Skeletal muscle tissue (tissue), 4 donors: Measurements from ENCODE around the gene TANC1. TPM values are rescaled to one million over a fixed set of nuclear protein-coding genes. Genes with fewer than 3 reads are reported as not detected.
"Not testable (repeated sequence)": the region's sequence is repeated elsewhere in the genome, so short reads cannot be mapped to it uniquely, and the experiment has no call there.

Experiments used
- H3K27ac ChIP-seq: one replicate; pipeline ENCODE4 v1.7.0; 2013; ENCODE audit warnings: mild to moderate bottlenecking, low read depth, low read length, inconsistent platforms
- H3K27me3 ChIP-seq, 3 donors: one replicate each; pipeline ENCODE4 v1.7.0; 2013; ENCODE audit warnings: low read length in 3 of 3; ENCODE audit not compliant: control insufficient read depth in 3 of 3, insufficient read depth in 3 of 3
- H3K36me3 ChIP-seq, 3 donors: one replicate each; pipeline ENCODE4 v1.7.0; 2013; ENCODE audit warnings: low read length in 3 of 3; ENCODE audit not compliant: control insufficient read depth in 3 of 3, insufficient read depth in 3 of 3
- H3K4me1 ChIP-seq, 3 donors: one replicate each; pipeline ENCODE4 v1.7.0; 2013; ENCODE audit warnings: low read length in 3 of 3, mild to moderate bottlenecking in 3 of 3; ENCODE audit not compliant: control insufficient read depth in 3 of 3, insufficient read depth in 3 of 3
- H3K4me3 ChIP-seq, 3 donors: one replicate each; pipeline ENCODE4 v1.7.0; 2013; ENCODE audit warnings: low read length in 3 of 3
- H3K9ac ChIP-seq, 3 donors: one replicate each; pipeline ENCODE4 v1.7.0; 2013; ENCODE audit warnings: low read length in 3 of 3, mild to moderate bottlenecking in 3 of 3, moderate library complexity in 2 of 3, low read depth in 1 of 3
- H3K9me3 ChIP-seq, 3 donors: one replicate each; pipeline ENCODE4 v1.7.0; 2013; ENCODE audit warnings: low read length in 3 of 3; ENCODE audit not compliant: control insufficient read depth in 3 of 3
- total RNA-seq: library from RNA; depleted of rRNA; stranded (reverse); fragments of >200 nt; gene quantifications from one replicate; pipeline ENCODE4 v1.2.3, GENCODE V29; 2014
- donor health status: Osteomylitis.

TANC1 gene
- total RNA-seq, 1 donor from 2014 or later = 38.1 TPM

GRCh38 chr2:159036461-159036860, 68.0 kb downstream of the TANC1 start:
- not testable (repeated sequence) for H3K36me3 ChIP-seq, H3K9me3 ChIP-seq, H3K9ac ChIP-seq, H3K27me3 ChIP-seq, H3K4me3 ChIP-seq, H3K27ac ChIP-seq
- H3K4me1 ChIP-seq = peaks cover 5 to 18% (median 13%) of the 10 kb centered on the region in 3 donors

DNA sequence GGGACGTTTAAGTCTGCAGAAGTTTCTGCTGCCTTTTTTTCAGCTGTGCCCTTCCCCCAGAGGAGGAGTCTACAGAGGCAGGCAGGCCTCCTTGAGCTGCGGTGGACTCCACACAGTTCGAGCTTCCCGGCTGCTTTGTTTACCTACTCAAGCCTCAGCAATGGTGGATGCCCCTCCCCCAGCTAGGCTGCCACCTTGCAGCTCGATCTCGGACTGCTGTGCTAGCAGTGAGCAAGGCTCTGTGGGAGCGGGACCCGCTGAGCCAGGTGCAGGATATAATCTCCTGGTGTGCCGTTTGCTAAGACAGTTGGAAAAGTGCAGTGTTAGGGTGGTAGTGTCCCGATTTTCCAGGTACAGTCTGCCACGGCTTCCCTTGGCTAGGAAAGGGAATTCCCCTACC, 72.9 kb downstream of the TANC1 start:
- not testable (repeated sequence) for H3K36me3 ChIP-seq, H3K27me3 ChIP-seq, H3K9me3 ChIP-seq, H3K9ac ChIP-seq, H3K4me3 ChIP-seq, H3K27ac ChIP-seq, H3K4me1 ChIP-seq

- Histone ChIP-seq H3K27me3 (no peaks in the 10 kb centered on the region), H3K9ac (no peak overlapping the region), H3K36me3 (peaks cover 0 to 3% (median 0%) of the 10 kb centered on the region in 3 donors), H3K4me1 (peaks cover 0 to 9% (median 4%) of the 10 kb centered on the region in 3 donors), H3K4me3 (no peak overlapping the region), H3K27ac (no peak overlapping the region), H3K9me3 (no peaks in the 10 kb centered on the region)
Measured at GRCh38 chr2:159042115-159042850, 73.8 kb downstream of the TANC1 start.

DNA sequence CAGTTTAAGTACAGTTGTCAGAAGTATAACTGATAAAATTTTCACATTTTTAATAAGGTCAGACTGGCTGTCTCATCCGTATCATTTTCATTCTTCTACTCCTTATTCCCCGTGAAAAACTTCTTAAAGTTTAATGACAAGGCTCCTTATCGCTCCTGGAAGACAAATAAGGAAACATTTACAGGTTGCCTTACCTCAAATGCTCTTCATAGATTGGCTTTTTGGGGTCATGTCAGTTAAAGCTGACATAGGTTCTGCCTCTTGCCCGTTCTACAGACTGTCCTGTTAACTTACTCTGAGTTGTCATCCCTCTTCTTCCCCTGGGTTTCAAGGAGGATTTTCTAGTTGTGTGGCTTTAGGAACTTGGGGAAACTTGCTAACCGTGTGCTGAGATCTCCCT, 75.3 kb downstream of the TANC1 start:
- peaks cover 0 to 3% (median 0%) of the 10 kb centered on the region in 3 donors for H3K36me3 ChIP-seq
- H3K4me1 ChIP-seq = peaks cover 0 to 11% (median 4%) of the 10 kb centered on the region in 3 donors
- H3K27me3 ChIP-seq = no peaks in the 10 kb centered on the region
- H3K9ac ChIP-seq = no peak overlapping the region
- no peak overlapping the region for H3K27ac ChIP-seq
- H3K4me3 ChIP-seq = no peak overlapping the region
- no peaks in the 10 kb centered on the region for H3K9me3 ChIP-seq

DNA sequence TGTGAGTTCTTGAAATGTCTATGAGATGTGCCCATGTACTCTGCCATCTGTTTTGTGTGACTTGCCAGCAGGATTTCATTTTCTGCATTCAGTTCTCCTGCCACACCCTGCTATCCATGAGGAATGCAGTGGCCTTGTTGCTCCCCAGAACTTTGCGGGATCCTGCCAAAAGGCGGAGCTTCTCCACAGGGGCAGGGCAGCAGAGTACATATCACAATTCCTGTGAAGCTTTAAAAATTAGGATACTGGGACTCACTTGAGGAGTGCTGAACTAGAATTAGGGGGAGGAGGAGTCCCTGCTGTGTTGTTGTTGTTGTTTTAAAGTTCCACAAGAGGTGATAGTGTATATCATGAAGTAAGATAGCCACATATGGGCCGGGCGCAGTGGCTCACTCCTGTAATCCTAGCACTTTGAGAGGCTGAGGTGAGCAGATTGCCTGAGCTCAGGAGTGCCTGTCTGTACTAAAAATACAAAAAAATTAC, 76.4 kb downstream of the TANC1 start:
- H3K36me3 ChIP-seq = peaks cover 0 to 3% (median 0%) of the 10 kb centered on the region in 3 donors
- no peak overlapping the region for H3K4me3 ChIP-seq
- H3K27me3 ChIP-seq = no peaks in the 10 kb centered on the region
- H3K9me3 ChIP-seq = no peaks in the 10 kb centered on the region
- H3K4me1 ChIP-seq = peaks cover 0 to 11% (median 4%) of the 10 kb centered on the region in 3 donors
- H3K9ac ChIP-seq = no peak overlapping the region
- no peak overlapping the region for H3K27ac ChIP-seq

DNA sequence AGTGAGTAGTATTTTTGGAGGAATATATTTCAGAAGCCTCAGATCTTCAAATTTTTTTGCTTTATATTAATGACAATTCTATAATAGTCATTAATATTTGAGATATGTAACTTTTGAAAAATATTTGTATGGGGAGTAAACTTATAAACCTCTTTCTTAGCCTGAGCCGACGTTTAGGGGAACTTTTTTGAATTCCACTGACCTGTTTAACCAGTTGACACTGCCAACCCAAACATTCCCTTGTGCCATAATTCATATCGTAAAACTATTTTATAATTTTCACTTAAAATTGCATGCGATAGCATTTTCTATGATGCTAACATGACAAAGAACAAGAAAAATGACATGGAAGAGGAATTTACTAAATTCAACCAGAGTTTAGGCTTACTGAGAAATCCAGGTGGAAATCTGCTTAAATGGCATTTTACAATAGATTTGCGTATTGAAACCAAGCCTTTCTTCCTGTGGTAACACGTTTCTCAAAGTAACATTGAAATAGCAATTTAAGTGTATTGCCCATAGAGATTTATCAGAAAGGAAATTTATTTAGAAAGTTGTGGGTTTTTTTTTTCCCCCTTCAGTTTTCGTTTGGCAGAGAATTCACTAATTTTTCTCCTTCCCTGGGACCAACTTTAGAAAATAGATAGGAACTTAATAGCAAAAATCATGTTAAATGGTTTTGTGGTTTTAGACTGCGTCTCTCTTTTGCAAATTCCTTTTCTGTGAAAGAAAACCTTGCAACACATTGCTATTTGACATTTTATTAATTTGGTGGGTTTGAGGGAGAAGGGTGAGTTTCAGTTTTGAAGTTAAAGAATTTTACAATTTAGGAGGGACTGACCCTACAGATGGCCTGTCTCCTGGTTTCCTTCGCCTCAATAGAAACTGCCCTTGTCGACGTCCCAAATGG, 77.4 kb downstream of the TANC1 start:
- Histone ChIP-seq H3K27me3 (no peaks in the 10 kb centered on the region), H3K4me3 (no peak overlapping the region), H3K36me3 (peaks cover 0 to 3% (median 0%) of the 10 kb centered on the region in 3 donors), H3K27ac (no peak overlapping the region), H3K4me1 (peaks cover 0 to 11% (median 4%) of the 10 kb centered on the region in 3 donors), H3K9me3 (no peaks in the 10 kb centered on the region), H3K9ac (no peak overlapping the region)

- Histone ChIP-seq H3K9me3 (no peaks in the 10 kb centered on the region), H3K27ac (no peak overlapping the region), H3K4me1 (peaks cover 3 to 14% (median 7%) of the 10 kb centered on the region in 3 donors), H3K27me3 (no peaks in the 10 kb centered on the region), H3K9ac (no peak overlapping the region), H3K4me3 (no peak overlapping the region), H3K36me3 (no peaks in the 10 kb centered on the region)
Measured at GRCh38 chr2:159046966-159047365, 78.5 kb downstream of the TANC1 start.

- H3K9ac ChIP-seq = no peak overlapping the region
- H3K4me1 ChIP-seq = peaks cover 3 to 10% (median 7%) of the 10 kb centered on the region in 3 donors
- no peaks in the 10 kb centered on the region for H3K36me3 ChIP-seq
- no peak overlapping the region for H3K4me3 ChIP-seq
- no peaks in the 10 kb centered on the region for H3K27me3 ChIP-seq
- H3K27ac ChIP-seq = no peak overlapping the region
- no peaks in the 10 kb centered on the region for H3K9me3 ChIP-seq
Measured at GRCh38 chr2:159050426-159050825, 82.0 kb downstream of the TANC1 start.

- Histone ChIP-seq H3K9me3 (no peaks in the 10 kb centered on the region), H3K4me1 (peaks cover 3 to 10% (median 7%) of the 10 kb centered on the region in 3 donors), H3K27me3 (no peaks in the 10 kb centered on the region), H3K9ac (no peak overlapping the region), H3K4me3 (no peak overlapping the region), H3K27ac (no peak overlapping the region), H3K36me3 (no peaks in the 10 kb centered on the region)
Measured at GRCh38 chr2:159051133-159051532, 82.7 kb downstream of the TANC1 start.

- Histone ChIP-seq H3K27me3 (no peaks in the 10 kb centered on the region), H3K9ac (no peak overlapping the region), H3K4me3 (no peak overlapping the region), H3K9me3 (no peaks in the 10 kb centered on the region), H3K4me1 (peaks cover 3 to 10% (median 7%) of the 10 kb centered on the region in 3 donors), H3K27ac (no peak overlapping the region), H3K36me3 (no peaks in the 10 kb centered on the region)
Measured at GRCh38 chr2:159051661-159052060, 83.2 kb downstream of the TANC1 start.
